ENCODE data around the gene CLTA. TPM values are rescaled to one million over a fixed set of nuclear protein-coding genes. Genes with fewer than 3 reads are reported as not detected.

CLTA gene, protein sequence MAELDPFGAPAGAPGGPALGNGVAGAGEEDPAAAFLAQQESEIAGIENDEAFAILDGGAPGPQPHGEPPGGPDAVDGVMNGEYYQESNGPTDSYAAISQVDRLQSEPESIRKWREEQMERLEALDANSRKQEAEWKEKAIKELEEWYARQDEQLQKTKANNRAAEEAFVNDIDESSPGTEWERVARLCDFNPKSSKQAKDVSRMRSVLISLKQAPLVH
- polyA plus RNA-seq (2012; ENCODE audit: low read depth, missing spikeins): 161 TPM

DNA sequence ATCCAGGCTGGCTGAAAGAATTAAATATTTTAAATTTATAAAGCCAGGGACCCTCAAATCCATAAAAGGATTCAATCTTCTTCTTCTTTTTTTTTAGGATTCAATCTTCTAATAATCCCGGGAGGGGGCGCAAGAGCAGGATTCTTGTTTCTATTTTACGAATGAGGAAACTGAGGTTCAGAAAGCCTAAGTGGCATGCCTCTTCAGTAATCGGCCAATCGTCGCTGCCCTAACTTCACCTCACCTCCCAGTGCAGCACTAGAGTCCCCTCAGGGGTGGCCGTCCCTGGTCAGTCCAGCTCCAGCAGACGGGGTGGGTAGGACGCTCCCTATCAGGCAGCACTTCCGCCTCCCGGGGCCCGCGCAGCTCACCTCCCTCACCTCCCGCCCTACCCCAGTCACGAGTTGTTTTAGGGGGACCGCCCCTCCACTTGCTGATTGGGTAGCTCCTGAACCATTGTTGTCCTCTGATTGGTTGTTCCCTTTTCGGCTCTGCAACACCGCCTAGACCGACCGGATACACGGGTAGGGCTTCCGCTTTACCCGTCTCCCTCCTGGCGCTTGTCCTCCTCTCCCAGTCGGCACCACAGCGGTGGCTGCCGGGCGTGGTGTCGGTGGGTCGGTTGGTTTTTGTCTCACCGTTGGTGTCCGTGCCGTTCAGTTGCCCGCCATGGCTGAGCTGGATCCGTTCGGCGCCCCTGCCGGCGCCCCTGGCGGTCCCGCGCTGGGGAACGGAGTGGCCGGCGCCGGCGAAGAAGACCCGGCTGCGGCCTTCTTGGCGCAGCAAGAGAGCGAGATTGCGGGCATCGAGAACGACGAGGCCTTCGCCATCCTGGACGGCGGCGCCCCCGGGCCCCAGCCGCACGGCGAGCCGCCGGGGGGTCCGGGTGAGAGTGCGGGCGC is at the start of gene CLTA:
Gene CLTA (plus strand): TSS at position 534 of the 902 bp plus-strand sequence. CDS start 136 bp downstream, at position 670.
- FAIRE-seq: peak; percentile 98
- TF ChIP-seq POU2F2 (IDR thresholded peaks at IDR 0.05; ENCODE audit: low read depth, low read length): peak; percentile 66
- TF ChIP-seq TAF1 (IDR thresholded peaks at IDR 0.05; ENCODE audit: low read depth, low read length): peak; percentile 91
- TF ChIP-seq PAX5 (IDR thresholded peaks at IDR 0.05; ENCODE audit: insufficient read depth, low read length, severe bottlenecking): no peak
- TF ChIP-seq POLR2AphosphoS5 (IDR thresholded peaks at IDR 0.05; ENCODE audit: low read depth, low read length): peak; percentile 99
- TF ChIP-seq POLR2A (IDR thresholded peaks at IDR 0.05; ENCODE audit: low read depth, low read length): peak; percentile 99
- TF ChIP-seq SPI1 (IDR thresholded peaks at IDR 0.05; ENCODE audit: low read depth, low read length): no peak; the same call in none of the 2 replicates

DNA sequence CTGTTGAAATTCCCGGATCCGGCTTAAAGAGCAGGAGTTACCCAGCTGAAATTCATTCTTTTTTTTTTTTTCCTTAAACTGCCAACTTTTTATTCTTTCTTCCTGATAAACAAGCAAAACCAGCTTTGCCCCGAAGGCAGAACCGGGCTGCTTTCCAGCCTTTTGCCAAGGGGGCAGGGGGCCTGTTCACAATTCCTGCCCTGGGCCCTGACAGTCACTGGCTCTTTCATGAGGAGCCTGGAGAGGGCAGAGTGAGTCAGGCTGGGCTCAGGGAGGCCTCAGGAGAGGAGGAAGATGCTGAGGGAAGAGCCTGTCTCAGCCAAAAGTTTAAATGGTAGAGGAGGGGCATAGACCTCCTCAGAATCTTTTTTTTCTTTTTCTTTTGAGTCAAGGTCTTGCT is 49.4 kb upstream of the CLTA start:
- DNase-seq (ENCODE audit: insufficient read length, low spot score) (no peak), FAIRE-seq (no peak)
- no peak for TF ChIP-seq POLR2A (IDR thresholded peaks at IDR 0.05; ENCODE audit: low read depth, low read length)
- no peak for TF ChIP-seq POLR2AphosphoS5 (IDR thresholded peaks at IDR 0.05; ENCODE audit: low read depth, low read length)
- no peak for TF ChIP-seq SPI1 (IDR thresholded peaks at IDR 0.05; ENCODE audit: low read depth, low read length)
- TF ChIP-seq POU2F2 (IDR thresholded peaks at IDR 0.05; ENCODE audit: low read depth, low read length): no peak
- TF ChIP-seq TAF1 (IDR thresholded peaks at IDR 0.05; ENCODE audit: low read depth, low read length): no peak
- TF ChIP-seq PAX5 (IDR thresholded peaks at IDR 0.05; ENCODE audit: insufficient read depth, low read length, severe bottlenecking): no peak

More for the DNA sequence above, at the start of gene CLTA:
- DNase-seq (ENCODE audit: insufficient read length, low spot score): peak; percentile 93

DNA sequence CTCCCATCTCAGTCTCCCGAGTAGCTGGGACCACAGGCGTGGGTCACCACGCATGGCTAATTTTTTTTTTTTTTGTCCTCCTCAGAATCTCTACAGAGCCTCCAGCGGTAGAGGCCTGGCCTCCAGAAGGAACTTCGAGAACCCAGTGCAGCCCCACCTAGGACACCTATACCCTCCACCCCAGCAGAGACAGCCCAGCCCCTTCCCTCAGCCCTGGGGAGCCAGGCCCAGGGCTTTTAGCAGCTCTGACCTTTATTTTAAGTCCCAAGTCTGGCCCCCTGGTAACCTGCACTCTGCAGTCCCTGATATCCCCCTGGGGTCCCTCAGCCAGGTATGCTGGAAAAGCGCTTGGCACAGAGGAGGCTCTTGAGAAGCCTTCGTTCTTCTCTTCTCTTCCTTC is 49.0 kb upstream of the CLTA start:
- no peak for FAIRE-seq
- DNase-seq (ENCODE audit: insufficient read length, low spot score): no peak
- no peak for TF ChIP-seq TAF1 (IDR thresholded peaks at IDR 0.05; ENCODE audit: low read depth, low read length)
- no peak for TF ChIP-seq PAX5 (IDR thresholded peaks at IDR 0.05; ENCODE audit: insufficient read depth, low read length, severe bottlenecking)
- no peak for TF ChIP-seq POU2F2 (IDR thresholded peaks at IDR 0.05; ENCODE audit: low read depth, low read length)
- TF ChIP-seq SPI1 (IDR thresholded peaks at IDR 0.05; ENCODE audit: low read depth, low read length): no peak
- no peak for TF ChIP-seq POLR2A (IDR thresholded peaks at IDR 0.05; ENCODE audit: low read depth, low read length)
- no peak for TF ChIP-seq POLR2AphosphoS5 (IDR thresholded peaks at IDR 0.05; ENCODE audit: low read depth, low read length)

DNA sequence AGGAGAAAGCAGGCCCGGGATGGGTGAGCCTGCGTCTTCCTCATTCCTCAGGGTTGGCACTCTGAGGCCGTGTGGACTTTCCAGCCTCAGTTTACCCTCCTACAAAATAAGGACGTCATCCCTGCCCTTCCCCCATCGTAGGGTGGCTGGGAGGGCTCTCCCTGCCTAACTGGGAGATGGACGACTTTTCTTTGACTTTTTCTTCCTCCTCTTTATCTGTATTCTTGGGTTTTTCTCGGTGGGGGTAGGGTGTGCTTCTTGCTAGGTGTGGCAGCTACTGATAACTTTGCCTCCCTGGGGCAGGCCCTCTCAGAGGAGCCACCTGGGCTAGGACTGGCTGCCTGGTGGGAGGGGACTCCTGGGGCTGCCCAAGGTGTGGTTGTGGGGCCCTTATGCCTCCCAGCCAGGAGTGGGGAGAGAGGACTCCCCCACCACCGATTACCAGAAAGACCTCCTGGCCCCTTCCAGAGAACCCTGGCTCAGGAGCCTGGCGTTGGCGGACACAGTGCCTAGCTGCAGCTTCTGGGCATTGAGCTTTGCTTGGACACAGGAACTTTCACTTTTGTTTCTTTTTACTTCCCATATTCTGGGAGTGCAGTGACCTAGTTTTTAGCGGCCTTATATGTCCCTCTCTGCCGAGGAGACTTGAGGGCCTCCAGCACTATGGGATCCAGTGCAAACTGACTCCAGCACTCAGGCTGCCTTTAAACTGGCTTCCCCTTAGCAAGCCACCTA is 48.0 kb upstream of the CLTA start:
- TF ChIP-seq SPI1 (IDR thresholded peaks at IDR 0.05; ENCODE audit: low read depth, low read length) (no peak), POLR2AphosphoS5 (IDR thresholded peaks at IDR 0.05; ENCODE audit: low read depth, low read length) (no peak), TAF1 (IDR thresholded peaks at IDR 0.05; ENCODE audit: low read depth, low read length) (no peak), POLR2A (IDR thresholded peaks at IDR 0.05; ENCODE audit: low read depth, low read length) (no peak), PAX5 (IDR thresholded peaks at IDR 0.05; ENCODE audit: insufficient read depth, low read length, severe bottlenecking) (no peak), POU2F2 (IDR thresholded peaks at IDR 0.05; ENCODE audit: low read depth, low read length) (no peak)
- FAIRE-seq (peak; percentile 23), DNase-seq (ENCODE audit: insufficient read length, low spot score) (no peak)

DNA sequence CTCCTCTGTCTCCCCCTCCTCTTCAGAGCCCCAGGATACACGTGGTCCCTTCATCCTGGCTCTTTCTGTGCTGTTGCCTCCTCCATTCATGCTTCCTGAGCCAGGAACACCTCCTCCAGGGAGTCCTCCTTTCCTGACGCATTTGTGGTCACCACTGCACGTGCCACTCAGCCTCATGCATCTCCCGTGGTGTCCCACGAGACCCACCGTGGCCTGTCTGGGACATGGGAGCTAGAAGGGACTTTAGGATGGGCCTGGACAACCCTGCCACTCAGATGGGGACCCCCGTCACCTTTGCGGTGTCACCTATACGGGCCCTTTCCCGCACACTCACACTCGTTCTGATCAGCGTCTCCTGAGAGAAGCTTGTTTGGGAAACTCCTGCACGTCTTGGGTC is 47.5 kb upstream of the CLTA start:
- no peak for DNase-seq (ENCODE audit: insufficient read length, low spot score)
- no peak for FAIRE-seq
- no peak for TF ChIP-seq POLR2A (IDR thresholded peaks at IDR 0.05; ENCODE audit: low read depth, low read length)
- no peak for TF ChIP-seq PAX5 (IDR thresholded peaks at IDR 0.05; ENCODE audit: insufficient read depth, low read length, severe bottlenecking)
- TF ChIP-seq SPI1 (IDR thresholded peaks at IDR 0.05; ENCODE audit: low read depth, low read length): no peak
- TF ChIP-seq TAF1 (IDR thresholded peaks at IDR 0.05; ENCODE audit: low read depth, low read length): no peak
- no peak for TF ChIP-seq POLR2AphosphoS5 (IDR thresholded peaks at IDR 0.05; ENCODE audit: low read depth, low read length)
- no peak for TF ChIP-seq POU2F2 (IDR thresholded peaks at IDR 0.05; ENCODE audit: low read depth, low read length)

DNA sequence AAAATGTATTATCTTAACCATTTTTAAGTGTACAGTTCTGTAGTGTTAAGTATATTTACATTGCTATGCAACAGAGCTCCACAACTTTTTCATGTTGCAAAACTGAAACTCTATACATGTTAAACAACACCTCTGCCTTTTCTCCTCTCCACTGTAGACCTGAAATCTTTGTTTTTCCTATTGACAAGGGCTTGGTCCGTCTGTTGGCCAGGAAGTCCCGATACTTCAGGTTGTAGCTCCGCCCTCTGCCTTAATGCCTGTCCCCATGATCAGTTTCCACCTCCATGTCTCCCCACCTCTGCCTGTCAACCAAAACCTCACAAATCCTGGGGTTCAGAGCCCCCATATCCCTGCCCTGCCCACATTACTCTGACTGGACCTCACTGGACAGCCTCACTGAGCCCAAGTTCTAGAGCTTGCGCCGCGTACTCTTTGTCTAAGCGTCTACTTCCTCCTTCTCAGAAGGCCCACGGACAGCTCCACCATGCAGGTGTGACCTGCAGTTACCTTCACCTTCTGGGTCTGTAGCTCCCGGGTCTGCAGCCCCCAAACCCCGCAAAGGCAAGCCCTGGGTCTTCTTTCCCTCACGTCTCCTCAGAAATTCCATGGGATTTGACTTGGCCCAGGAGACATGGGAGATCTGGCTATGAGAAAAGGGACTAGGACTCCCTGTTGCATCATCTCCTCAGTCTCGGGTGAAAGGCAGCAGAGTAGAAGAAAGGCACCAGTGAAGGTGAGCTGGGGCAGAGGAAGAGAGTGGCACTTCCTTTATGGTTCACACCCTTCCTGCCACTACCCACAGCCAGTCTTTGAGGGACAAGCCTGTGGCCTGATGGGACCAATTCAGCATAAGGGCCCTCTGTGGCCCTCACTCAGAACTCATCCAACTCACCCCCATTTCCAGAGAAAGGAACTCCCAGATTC is 46.1 kb upstream of the CLTA start:
- no peak for DNase-seq (ENCODE audit: insufficient read length, low spot score)
- TF ChIP-seq POLR2AphosphoS5 (IDR thresholded peaks at IDR 0.05; ENCODE audit: low read depth, low read length) (no peak), SPI1 (IDR thresholded peaks at IDR 0.05; ENCODE audit: low read depth, low read length) (no peak), TAF1 (IDR thresholded peaks at IDR 0.05; ENCODE audit: low read depth, low read length) (no peak), PAX5 (IDR thresholded peaks at IDR 0.05; ENCODE audit: insufficient read depth, low read length, severe bottlenecking) (no peak)
- peak; percentile 75 for FAIRE-seq

DNA sequence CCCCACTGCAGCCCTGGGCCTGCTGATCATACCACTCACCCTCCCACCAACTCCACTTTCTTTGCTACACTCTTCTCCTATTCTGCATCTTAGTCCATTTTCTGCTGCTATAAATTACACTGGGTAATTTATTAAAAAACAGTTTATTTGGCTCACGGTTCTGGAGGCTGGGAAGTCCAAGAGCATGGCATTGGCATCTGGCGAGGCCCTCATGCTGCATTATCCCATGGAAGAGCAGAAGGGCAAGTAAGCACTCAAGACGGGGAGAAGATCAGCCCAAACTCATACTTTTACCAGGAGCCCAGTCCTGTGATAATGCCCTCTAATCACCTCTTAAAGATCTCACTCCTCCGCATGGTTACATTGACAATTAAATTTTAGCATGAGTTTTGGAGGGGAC is 44.8 kb upstream of the CLTA start:
- DNase-seq (ENCODE audit: insufficient read length, low spot score) (no peak), FAIRE-seq (no peak)
- TF ChIP-seq POU2F2 (IDR thresholded peaks at IDR 0.05; ENCODE audit: low read depth, low read length) (no peak), POLR2A (IDR thresholded peaks at IDR 0.05; ENCODE audit: low read depth, low read length) (no peak), POLR2AphosphoS5 (IDR thresholded peaks at IDR 0.05; ENCODE audit: low read depth, low read length) (no peak), TAF1 (IDR thresholded peaks at IDR 0.05; ENCODE audit: low read depth, low read length) (no peak), SPI1 (IDR thresholded peaks at IDR 0.05; ENCODE audit: low read depth, low read length) (no peak), PAX5 (IDR thresholded peaks at IDR 0.05; ENCODE audit: insufficient read depth, low read length, severe bottlenecking) (no peak)

DNA sequence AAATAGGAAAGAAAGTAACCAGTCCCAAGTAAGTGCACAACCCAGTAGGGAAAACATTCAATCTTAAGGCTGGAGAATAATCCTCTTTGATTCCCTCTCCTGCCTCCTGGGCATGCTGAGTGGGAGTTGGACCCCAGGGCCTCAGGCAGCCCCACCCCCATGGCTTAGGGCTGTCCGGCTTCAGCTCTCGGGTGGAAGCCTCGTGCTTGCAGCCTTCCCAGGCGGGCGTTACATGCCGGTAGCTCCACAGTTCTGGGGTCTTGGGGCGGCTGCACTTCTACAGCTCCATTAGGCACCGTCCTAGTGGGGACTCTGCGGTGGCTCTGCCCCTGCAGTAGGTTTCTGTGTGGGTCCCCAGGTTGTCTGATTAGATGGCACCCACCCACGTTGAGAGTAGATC is 44.1 kb upstream of the CLTA start:
- TF ChIP-seq PAX5 (IDR thresholded peaks at IDR 0.05; ENCODE audit: insufficient read depth, low read length, severe bottlenecking) (no peak), TAF1 (IDR thresholded peaks at IDR 0.05; ENCODE audit: low read depth, low read length) (no peak), POLR2AphosphoS5 (IDR thresholded peaks at IDR 0.05; ENCODE audit: low read depth, low read length) (no peak), SPI1 (IDR thresholded peaks at IDR 0.05; ENCODE audit: low read depth, low read length) (no peak), POU2F2 (IDR thresholded peaks at IDR 0.05; ENCODE audit: low read depth, low read length) (no peak), POLR2A (IDR thresholded peaks at IDR 0.05; ENCODE audit: low read depth, low read length) (no peak)
- no peak for DNase-seq (ENCODE audit: insufficient read length, low spot score)
- no peak for FAIRE-seq

All from GM12891 (cell line).